ENCODE measurements around the gene TOR1A.

Gene TOR1A

DNA sequence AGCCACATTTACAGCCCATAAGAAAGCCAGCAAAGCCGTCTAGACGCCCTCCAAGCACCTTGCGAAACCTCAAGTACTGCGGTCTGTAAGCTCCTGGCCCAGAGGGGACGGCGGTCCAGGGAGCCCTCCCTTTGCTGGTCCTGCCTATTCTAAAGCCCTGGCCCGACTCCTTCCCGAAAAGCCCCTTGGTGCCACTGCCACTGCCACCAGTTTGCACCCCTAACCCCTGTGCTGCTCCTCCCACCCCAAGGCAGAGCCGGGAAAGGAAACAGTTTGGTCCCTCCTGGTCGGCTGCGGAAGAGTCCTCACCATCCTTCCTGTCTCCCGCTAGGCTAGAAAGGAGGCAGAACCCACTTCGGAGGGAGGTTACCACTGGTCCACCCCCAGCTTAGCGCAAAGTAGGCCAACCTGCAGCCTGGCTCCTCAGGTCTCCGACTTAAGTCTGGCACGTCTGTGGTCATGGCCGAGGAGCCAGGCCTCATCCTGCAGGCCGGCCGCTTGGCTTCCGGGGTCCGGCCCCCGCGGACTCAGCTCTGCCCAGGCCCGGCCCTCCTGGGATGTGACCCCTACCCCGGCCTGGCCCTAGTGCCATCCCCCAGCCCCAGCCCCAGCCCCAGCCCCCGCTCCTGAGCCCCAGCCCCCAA lies 916 bp downstream of the TOR1A start:
- no peak for TF ChIP-seq CTCF (IDR thresholded peaks at IDR 0.05; ENCODE audit: insufficient read depth, low read depth, low read length, missing control alignments)
- peak overlapping the region; percentile 69 for H3K4me3 ChIP-seq (ENCODE audit: low read length)
- peak; percentile 32 for DNase-seq (ENCODE audit: low read depth)

GRCh38 chr9:129816501-129817435 lies 7.2 kb downstream of the TOR1A start:
- H3K4me3 ChIP-seq (ENCODE audit: low read length), result no peak overlapping the region
- TF ChIP-seq CTCF (IDR thresholded peaks at IDR 0.05; ENCODE audit: insufficient read depth, low read depth, low read length, missing control alignments), result no peak
- no peak for DNase-seq (ENCODE audit: low read depth)

DNA sequence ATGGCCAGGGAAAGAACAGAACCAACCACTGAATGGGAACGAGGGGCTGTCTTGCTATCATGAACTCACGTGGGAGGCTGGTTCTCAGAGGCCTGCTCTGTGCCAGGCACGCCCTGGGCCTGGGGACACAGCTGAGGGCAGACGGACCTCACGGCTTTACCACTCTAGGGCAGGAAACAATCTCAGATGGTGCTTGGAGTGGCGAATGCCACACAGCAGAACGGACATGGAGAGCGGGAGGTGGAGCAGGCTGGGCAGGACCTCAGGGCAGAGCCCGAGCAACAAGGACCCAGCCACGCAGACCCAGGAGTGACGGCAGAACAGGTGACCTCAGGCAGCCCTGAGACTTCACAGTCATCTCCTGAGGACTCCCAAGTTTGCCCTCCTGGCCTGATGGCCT lies 8.7 kb downstream of the TOR1A start:
- TF ChIP-seq CTCF (IDR thresholded peaks at IDR 0.05; ENCODE audit: insufficient read depth, low read depth, low read length, missing control alignments), result no peak
- no peak overlapping the region for H3K4me3 ChIP-seq (ENCODE audit: low read length)
- DNase-seq (ENCODE audit: low read depth), result no peak

DNA sequence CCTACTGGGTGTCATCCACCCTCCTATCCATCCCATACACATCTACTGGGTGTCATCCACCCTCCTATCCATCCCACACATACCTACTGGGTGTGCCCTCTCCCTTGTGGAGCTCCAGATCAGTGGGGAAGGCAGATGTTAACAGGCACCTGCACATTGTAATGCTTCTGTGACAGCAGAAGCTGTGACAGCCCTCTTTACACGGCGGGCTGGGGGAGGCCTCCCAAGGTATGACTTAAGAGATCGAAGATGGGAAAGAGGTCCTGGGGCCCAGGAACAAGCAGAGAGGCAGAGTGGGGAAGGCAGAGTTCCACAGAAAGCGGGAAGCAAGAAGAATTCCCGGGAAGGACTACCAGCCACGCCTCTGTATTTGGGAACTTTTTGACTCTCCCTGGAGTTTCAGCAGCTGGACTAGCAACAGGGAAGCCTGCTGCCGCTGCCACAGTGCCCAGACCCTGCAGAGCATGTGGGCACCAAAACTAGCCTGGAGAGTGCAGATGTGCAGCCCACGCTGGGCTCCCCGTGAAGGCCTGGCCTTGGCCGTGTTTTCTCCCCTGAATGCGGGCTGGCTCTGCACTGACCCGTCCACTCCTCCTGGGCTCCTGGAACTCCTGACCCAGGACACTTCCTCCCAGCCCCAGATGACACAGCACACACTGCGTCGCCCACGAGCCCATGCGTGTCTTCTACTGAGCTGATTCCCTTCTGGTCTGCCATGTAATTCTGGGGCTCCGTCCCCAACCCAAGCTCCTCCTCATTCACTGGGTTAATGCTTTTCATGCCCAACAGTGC lies 9.3 kb downstream of the TOR1A start:
- no peak for TF ChIP-seq CTCF (IDR thresholded peaks at IDR 0.05; ENCODE audit: insufficient read depth, low read depth, low read length, missing control alignments)
- no peak for DNase-seq (ENCODE audit: low read depth)
- H3K4me3 ChIP-seq (ENCODE audit: low read length), result no peak overlapping the region

DNA sequence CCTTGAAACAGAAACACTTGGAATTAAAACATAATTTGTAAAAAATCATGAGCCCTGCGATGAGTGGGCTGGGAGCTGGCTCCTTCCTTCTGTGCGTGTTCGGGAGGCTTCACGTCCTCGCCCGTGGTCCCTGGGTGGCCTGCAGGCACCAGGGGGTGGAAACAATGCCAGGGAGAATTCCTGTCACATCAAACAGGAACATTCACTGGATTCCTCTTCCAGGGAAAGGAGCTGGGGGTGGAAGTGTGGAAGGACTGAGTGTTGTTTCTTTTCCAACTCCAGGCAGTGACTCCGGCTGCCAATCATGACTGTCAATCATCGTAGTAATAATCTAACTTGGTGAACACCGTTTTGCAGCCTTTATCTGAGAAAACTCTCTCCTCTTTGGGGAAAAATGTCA lies 10.3 kb downstream of the TOR1A start:
- H3K4me3 ChIP-seq (ENCODE audit: low read length), result no peak overlapping the region
- DNase-seq (ENCODE audit: low read depth), result no peak
- TF ChIP-seq CTCF (IDR thresholded peaks at IDR 0.05; ENCODE audit: insufficient read depth, low read depth, low read length, missing control alignments), result no peak

DNA sequence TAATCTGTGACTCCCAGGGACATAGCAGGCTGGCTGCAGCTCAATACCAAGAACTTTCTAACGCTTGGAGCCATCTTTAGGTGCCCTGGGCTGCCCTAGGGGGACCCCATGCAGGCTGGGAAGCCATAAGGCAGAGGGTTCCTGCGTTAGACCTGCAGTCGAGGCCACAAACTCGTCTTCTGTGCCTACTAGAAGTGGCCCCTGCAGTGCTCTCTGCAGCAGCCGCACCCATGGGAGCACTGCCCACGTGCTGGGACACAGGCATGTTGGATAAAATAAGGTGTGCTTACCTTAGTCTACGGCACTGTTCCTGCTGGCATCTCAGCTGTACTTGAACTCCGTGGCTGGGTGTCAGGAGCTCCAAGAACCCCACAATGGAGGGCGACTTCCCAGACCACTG lies 11.6 kb downstream of the TOR1A start:
- TF ChIP-seq CTCF (IDR thresholded peaks at IDR 0.05; ENCODE audit: insufficient read depth, low read depth, low read length, missing control alignments), result no peak
- no peak for DNase-seq (ENCODE audit: low read depth)
- no peak overlapping the region for H3K4me3 ChIP-seq (ENCODE audit: low read length)
